ENCODE data around the gene HARBI1. TPM values are rescaled to one million over a fixed set of nuclear protein-coding genes. Genes with fewer than 3 reads are reported as not detected.

The HARBI1 gene
- total and polyA plus RNA-seq, 10 of the 15 experiments (the other 5 are each of a cell fraction or from before 2014, with no cell fraction given): 3.6 to 8.4 (median 5.2) TPM

DNA sequence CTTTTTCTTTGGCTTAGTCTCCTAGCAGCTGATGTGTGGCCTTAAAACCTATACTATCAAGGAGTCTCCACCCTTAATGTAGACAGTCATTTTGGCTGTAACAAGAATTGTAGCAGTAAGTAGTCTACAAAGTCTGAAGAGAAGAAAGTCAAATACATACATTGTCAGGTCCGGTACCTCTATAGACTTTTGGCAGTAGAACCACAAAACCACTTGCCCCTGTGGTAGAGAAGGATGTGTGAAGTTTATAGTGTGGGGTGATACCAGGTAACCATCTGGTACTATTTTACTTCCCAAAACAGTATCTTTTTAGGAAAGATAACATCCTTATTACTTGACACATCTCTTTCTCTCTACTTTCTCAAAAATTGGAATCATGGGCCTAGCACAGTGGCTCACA lies 15.5 kb upstream of the HARBI1 start (continued):
- TF ChIP-seq POU2F2 (IDR thresholded peaks at IDR 0.05; ENCODE audit: borderline replicate concordance, low read depth, low read length): no peak
- TF ChIP-seq MYC (IDR thresholded peaks at IDR 0.05; ENCODE audit: insufficient read depth, insufficient read length, insufficient replicate concordance, low read length, severe bottlenecking): no peak
- no peak for TF ChIP-seq WRNIP1 (IDR thresholded peaks at IDR 0.05; ENCODE audit: borderline replicate concordance, low read depth, low read length)
- no peak for TF ChIP-seq STAT3 (IDR thresholded peaks at IDR 0.05; ENCODE audit: low read depth, low read length)
- TF ChIP-seq, protein P1, sequence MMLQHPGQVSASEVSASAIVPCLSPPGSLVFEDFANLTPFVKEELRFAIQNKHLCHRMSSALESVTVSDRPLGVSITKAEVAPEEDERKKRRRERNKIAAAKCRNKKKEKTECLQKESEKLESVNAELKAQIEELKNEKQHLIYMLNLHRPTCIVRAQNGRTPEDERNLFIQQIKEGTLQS (IDR thresholded peaks at IDR 0.05; ENCODE audit: borderline replicate concordance, extremely low read depth, low read depth, low read length): no peak
- no peak for TF ChIP-seq ZNF384 (IDR thresholded peaks at IDR 0.05; ENCODE audit: borderline replicate concordance, low read depth, low read length)
- TF ChIP-seq, protein P2, sequence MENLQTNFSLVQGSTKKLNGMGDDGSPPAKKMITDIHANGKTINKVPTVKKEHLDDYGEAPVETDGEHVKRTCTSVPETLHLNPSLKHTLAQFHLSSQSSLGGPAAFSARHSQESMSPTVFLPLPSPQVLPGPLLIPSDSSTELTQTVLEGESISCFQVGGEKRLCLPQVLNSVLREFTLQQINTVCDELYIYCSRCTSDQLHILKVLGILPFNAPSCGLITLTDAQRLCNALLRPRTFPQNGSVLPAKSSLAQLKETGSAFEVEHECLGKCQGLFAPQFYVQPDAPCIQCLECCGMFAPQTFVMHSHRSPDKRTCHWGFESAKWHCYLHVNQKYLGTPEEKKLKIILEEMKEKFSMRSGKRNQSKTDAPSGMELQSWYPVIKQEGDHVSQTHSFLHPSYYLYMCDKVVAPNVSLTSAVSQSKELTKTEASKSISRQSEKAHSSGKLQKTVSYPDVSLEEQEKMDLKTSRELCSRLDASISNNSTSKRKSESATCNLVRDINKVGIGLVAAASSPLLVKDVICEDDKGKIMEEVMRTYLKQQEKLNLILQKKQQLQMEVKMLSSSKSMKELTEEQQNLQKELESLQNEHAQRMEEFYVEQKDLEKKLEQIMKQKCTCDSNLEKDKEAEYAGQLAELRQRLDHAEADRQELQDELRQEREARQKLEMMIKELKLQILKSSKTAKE (IDR thresholded peaks at IDR 0.05; ENCODE audit: low read depth, poor library complexity, severe bottlenecking): no peak
- no peak for TF ChIP-seq RAD51 (IDR thresholded peaks at IDR 0.05)
- TF ChIP-seq SUPT20H (IDR thresholded peaks at IDR 0.05; ENCODE audit: borderline replicate concordance, control insufficient read depth, low read depth, low read length): no peak
- TF ChIP-seq, protein P3, sequence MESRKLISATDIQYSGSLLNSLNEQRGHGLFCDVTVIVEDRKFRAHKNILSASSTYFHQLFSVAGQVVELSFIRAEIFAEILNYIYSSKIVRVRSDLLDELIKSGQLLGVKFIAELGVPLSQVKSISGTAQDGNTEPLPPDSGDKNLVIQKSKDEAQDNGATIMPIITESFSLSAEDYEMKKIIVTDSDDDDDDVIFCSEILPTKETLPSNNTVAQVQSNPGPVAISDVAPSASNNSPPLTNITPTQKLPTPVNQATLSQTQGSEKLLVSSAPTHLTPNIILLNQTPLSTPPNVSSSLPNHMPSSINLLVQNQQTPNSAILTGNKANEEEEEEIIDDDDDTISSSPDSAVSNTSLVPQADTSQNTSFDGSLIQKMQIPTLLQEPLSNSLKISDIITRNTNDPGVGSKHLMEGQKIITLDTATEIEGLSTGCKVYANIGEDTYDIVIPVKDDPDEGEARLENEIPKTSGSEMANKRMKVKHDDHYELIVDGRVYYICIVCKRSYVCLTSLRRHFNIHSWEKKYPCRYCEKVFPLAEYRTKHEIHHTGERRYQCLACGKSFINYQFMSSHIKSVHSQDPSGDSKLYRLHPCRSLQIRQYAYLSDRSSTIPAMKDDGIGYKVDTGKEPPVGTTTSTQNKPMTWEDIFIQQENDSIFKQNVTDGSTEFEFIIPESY (IDR thresholded peaks at IDR 0.05): no peak
- TF ChIP-seq, protein P4, sequence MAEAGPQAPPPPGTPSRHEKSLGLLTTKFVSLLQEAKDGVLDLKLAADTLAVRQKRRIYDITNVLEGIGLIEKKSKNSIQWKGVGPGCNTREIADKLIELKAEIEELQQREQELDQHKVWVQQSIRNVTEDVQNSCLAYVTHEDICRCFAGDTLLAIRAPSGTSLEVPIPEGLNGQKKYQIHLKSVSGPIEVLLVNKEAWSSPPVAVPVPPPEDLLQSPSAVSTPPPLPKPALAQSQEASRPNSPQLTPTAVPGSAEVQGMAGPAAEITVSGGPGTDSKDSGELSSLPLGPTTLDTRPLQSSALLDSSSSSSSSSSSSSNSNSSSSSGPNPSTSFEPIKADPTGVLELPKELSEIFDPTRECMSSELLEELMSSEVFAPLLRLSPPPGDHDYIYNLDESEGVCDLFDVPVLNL (IDR thresholded peaks at IDR 0.05; ENCODE audit: low read depth, low read length): no peak
